ENCODE measurements around the gene CFAP97D1.
A peak's percentile ranks its signal among the peaks of the same experiment; 100 is the strongest.

CFAP97D1 gene

DNA sequence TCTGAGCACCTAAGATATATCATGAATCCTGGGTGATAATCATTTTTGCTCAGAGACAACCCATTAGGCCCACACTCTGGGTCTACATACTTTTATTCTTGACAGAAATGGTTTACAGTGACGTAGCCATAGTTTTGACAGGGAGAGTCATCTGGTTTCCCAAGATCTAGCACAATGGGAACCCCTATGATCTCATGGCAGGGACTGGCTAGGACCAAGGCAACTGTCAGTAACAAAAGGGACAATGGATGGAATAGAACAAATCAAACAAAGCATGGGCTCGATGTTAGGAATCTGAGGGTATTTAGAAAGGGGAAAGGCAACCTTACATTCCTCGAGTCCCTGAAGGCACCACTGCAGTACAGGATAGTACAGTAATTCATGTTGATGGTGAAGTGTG, 20.5 kb downstream of the CFAP97D1 start:
- no peak for DNase-seq

DNA sequence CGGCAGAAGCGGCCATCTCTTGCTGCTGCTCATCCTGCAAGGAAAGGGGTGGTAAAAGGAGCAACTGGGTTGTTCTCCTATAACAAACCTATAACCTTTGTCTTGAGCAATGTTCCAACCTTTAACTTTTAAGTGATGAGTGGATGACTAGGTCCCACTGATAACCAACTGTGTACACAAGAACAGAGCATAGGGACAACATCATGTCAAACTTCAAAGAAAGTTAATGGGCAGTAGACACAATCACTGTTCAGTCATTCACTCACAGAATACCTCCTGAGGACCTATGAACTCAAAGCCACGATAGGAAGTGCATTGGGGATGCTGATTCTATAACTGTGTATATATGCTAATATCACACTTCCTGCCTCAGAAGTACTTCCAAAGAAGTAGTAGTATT, 21.6 kb downstream of the CFAP97D1 start:
- no peak for DNase-seq

DNA sequence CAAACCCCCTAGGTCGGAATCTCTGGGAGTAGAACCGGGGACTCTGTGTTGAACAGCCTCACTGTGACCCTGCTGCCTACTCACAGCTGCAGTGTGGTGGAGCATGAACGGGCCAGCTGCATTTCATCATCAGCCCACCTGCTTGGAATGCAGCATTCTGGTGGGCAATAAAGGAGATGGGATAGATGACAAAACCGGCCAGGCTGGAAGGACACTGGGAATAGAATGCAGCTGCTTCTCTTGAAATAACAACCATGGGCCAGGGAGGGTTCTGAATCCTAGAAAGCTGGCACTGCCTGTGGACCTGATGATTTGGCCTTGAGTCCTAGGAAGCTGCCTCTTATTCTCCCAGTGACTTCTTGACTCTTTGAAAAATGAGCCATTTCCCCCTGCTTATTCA, 23.5 kb downstream of the CFAP97D1 start:
- no peak for DNase-seq

DNA sequence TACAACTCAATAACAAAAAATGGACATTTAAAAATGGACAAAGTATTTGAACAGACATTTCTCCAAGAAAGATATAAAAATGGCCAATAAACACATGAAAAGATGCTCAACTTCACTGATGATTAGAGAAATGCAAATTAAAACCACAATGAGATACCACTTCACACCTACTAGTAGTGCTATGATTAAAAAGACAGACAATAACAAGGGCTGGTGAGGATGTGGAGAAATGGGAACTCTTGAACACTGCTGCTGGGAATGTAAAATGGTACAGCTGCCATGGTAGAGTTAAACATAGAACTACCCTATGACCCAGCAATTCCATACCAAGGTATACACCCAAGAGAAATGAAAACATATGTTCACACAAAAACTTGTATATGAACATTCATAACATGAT, 24.9 kb downstream of the CFAP97D1 start:
- no peak for DNase-seq

DNA sequence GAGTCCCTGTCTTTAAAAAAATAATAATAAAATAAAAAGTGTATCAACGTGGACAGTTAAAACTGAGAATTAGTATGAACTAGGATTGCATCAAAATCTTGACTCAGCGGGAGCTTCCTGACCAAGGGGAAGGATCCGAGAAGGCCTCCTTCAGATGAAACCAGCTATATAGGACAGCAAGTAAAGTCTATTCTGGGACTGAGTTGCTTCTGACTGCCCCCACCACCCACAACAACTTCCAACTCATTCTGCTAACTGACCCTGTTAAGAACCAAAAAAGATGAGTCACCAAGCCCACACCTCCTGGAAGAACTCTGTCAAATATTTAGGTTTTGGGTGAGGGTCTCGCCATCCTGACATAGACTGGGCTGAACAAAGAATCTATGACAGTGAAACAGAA, 27.8 kb downstream of the CFAP97D1 start:
- DNase-seq, result no peak

DNA sequence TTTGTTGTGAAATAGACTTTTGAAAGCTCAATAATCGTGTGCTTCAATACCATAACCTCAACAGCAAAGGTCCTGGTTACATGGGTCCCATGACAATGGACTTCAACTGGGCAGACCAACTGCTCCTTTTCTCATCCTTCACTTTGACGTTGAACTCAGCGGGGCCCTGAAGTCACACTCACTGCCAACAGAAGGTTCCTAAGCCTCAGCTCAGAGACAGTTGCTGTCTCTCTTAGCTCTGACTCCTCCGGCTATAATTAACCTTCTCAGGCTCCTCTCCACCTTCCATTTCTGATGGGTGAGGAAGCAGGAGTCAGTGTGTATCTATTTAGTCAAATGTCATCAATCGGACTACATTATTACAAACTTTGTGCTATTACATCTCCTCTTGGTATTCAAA, 28.9 kb downstream of the CFAP97D1 start:
- DNase-seq, result no peak

DNA sequence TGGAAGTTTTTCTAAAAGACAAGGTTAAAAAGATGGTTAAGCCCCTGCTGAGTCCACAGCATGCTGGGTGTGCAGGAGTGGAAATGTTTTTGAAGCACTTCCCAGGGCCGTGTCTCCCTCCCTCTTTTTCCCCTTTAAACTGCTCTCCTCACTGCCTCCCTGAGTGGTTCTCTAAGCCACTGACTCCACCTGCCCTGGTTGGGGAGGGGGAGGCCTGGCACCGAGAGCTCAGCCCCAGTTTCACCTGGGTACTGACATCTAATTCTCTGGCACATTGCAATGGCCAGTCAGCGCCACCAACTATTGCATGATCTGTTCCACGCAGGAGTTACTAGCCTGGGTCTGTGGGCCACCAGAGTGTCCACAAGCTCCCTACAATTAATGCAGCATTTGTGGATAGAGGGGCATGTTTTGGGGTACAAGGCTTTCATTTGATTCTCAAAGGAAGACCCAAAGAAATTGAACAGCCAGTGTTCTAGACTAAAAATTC, 30.0 kb downstream of the CFAP97D1 start:
- no peak for DNase-seq

DNA sequence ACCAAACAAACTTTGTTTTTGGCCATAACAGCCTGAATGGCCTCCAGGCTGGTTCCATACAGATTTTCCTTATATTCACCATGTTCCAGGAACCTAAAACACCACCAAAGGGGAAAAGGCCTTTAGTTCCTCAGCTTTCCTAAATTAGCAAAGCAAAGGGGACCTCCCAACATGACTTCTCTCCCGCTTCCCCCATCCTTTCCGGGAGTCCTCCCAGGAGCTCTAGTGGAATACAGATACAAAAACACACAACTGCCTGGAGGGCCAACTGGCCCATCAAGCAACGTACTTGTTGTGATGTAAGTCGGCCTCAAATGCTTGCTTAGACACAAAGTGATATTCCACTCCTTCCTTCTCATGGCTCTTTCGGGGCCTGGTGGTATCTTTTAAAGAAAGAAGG, 30.6 kb downstream of the CFAP97D1 start:
- DNase-seq, result no peak

DNA sequence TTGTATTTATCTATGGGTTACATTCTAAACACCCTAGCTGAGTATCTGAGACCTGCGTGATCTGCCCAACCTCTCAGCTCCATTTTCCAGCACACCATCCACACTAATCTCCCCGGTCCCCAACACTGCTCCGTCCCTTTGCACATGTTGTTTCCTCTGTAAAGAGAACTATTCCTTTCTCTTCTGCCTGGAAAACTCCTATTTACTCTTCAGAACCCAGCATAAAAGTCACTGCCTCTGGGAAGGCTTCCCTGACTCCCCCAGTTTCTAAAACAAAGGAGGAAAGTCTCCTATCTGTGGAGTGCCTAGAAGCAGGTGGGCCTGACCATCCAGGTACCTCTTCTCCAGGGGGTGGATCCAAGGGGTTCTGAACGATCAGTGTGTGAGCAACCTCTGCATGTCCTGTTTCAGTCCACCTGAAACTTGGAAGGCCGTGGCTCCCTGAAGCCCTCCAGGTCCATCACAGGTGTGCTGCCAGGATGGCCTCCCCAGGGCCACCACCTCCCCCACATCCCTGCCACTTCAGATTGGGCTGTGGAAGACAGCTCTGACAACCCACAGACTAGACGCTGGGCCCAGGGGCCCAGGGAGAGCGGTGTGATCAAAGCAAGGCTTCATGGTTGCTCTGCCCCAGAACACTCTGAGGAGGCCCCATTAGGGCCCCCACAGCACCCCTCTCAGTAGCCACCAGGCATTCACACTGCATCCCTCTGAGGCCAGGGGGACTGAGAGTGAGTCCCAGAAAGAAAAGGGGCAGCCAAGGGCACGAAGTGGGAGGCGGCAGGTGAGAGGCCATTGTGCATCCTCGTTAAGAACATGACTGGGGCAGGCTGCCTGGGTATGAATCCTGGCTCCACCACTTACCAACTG, 32.4 kb downstream of the CFAP97D1 start:
- no peak for DNase-seq

DNA sequence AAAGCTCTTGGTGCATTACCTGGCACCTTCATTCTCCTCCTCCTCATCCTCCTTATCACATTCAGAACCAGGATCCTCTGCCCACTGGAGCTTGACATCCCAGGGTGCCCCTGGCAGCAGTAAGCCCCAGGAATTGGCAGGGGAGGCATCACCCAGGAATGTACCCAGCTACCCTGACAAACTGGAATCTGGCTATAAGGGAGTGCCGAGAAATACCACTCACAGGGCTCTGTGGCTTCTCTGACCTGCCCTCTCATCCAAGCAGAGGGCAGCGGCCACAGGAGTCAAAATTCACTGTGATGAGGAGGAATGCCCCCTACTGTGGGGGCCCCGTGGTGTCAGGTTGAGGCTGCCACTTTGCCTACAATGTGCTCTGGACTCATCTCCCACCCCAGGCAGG, 33.2 kb downstream of the CFAP97D1 start:
- DNase-seq, result no peak

DNA sequence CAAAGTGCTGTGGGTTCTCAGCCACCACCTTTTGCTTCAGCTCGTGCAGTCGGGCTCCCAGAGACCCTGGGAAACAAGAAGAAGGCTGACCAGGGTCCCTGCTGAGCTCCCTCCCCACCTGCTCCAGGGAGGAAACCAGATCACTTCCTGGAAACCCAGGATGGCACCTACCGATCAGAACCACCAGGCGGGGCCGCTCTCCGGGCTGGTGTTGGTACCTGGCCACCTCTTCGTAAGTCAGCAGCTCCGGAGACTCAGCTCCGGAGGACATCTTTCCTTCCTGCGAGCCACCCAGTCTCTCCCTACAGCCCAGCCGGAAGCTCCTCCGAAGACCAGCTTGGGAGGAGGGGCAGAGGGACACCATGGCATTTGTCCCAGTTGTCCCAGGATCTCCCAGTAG, 33.8 kb downstream of the CFAP97D1 start:
- DNase-seq, result no peak

DNA sequence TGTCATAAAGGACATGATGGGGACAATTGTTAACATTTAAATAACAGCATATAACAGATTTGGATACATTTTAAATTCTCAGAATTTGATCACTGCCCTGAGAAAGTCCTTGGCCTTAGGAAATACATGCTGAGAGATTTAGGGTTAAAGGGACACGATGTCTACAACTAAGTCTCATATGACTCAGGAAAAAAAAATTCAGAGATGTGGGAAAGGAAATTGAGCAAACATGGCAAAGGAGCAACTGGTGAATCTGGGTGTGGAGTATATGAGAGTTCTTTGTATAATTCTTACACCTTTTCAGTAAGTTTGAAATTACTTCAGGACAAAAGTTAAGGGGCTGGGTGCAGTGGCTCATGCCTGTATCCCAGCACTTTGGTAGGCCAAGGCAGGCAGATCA, 34.5 kb downstream of the CFAP97D1 start:
- no peak for DNase-seq

DNA sequence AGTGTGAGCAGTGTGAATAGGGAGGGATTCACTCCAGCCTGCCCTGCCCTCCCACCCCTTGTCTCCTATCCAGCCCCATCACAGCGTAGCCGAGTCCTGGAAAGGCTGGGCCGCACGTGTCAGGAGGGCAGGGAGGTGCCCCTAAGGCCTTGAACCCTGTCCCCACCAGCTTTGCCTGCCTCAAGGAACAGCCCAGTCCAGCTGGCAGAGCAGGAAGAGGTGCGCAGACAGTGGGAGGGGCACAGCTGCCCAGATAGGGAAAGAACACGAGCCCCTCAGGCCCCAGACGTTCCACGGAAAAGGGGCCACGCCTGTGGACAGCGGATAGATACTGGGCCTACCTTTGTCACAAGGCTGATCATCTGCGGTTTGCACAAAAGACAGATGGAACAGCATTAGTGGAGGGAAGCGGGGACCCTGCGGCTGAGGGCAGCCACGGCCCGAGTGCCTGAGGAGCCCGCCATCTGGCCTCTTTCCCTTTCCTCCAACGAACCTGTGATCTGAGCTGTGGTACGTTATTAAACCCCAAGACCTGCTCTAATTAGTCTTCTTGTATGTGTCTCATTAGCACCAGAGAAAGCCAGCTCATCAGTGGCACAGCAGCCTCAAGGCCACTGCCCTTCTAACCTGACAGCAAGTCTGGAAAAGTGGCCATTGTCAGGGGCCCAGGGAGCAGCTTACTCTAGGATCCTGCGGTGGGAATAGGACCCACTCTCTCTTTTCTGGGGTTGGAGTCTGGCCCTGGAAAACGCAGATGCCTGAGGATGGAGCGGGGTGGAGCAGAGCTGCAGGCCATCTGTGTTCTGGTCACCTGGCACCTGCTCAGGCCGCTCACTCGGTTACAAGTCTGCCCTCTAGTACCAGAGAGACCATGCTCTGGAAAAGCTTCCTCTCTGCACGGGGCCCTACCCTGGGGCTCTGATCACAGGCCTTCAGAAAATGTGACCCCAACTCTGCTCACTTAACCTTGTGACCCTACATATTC, 36.4 kb downstream of the CFAP97D1 start:
- DNase-seq, result peak; percentile 79

DNA sequence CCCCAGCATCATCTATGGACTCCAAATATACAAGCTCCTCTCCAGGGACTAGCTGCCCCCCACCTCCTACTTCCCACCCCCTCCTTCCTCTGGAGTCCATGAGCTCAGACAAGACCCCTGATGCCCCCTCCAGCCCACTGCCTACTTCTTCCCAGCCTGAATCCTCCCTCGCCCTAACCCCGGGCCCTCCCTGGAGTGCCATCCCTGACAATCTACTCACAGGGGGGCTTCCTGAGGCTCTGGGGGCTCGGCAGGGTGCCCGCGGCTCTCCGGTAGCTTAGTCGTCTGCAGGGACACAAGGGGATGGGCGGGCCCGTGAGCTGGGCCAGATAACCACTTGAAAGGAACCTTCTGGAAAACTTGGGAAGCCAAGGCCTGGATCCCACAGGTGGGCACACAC, 37.6 kb downstream of the CFAP97D1 start:
- DNase-seq, result no peak

DNA sequence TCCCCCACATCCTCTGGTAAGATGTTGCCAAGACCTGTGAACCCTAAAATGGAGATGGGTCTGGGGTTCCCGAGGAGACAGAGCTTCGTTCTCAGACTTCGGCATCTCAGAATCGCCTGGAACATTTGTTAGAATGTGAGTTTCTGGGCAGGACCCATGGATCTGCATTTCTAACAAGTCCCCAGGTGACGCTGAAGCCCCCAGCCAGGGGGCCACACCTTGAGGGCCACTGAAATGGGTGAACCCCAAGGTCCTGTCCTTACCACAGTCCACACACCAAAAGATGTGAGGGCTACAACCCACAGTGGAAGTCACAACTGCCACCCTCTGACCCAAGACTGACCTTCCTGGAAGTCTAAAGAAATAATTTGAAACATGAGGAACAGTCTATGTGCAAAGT, 38.7 kb downstream of the CFAP97D1 start:
- no peak for DNase-seq

DNA sequence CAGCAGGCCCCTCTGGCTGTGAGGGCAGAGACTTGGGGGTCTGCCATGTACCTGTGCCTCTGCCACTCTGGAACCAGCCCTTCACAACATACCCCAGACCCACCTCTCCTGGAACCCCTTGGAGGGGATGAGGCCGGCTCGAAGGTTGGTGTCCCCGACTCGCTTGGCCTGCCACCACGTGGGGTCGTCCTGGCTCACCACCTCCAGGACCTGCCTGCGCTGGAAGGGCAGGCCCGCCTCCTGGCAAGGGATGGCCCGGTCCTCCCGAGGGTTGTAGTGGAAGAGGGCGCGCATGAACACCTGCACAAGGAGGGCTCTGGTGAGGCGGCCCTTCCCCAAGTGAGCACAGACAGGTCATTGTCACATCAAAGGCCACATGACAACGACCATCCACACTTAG, 40.5 kb downstream of the CFAP97D1 start:
- no peak for DNase-seq

DNA sequence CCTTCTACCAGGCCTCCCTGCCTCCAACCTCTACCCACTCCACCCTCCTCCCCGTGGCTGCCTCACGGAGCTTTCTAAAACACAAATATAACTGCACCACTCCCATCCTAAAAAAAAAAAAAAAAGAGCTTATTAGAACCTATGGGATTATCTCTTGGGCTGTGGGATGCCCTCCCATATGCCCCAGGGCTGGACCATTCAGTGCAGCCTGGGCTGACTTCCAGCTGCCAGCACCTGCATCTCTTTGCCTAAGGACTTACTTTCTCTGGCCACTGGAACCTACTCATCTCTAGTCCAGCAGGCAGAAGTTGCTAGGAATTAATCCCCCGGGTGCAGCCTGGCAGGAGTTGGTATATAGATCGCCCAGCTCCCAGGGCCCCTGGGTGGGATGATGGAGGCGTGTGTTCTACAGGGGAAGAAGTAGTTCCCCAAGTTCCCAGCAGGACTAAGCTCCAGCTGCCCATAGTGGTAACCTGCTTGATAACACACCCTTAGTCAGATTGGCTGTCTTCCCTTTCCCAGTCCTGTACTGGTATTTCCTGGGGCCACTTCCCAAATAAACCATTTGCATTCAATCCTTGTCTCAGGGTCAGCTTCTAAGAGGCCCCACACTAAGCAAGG, 42.4 kb downstream of the CFAP97D1 start:
- DNase-seq, result no peak

DNA sequence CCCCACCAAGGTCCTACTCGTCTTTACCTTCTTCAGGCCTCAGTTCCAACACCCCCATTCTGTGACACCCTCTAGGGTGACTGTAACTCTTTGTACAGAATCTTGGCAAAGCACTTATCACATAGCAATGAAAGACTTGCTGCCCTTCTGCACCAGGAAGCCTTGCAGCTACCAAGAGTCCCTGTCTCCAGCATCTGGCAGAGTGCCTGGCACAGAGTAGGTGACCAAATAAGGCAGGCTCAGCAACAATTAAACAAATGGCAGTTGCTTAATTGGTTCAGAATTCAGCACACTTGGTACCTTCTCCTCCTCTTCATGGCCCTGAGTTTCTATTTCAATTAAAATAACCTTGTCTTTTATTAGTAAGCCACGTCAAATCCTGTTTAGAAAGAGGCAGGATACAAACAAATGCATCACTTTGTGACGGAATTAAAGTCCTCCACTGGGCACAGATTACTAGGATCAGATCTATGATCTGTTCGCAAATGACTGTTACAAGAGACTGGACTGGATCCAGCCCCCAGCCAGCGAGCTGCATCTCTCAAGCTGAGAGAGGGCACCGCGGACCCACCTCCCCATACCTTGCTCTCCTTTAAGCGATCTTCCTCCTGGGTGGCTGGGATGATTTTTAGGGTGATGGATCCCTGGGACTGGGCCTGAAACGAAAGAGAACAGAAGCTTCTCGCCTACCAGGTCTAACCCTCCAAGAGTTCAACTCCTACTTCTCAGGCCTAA, 43.3 kb downstream of the CFAP97D1 start:
- no peak for DNase-seq

DNA sequence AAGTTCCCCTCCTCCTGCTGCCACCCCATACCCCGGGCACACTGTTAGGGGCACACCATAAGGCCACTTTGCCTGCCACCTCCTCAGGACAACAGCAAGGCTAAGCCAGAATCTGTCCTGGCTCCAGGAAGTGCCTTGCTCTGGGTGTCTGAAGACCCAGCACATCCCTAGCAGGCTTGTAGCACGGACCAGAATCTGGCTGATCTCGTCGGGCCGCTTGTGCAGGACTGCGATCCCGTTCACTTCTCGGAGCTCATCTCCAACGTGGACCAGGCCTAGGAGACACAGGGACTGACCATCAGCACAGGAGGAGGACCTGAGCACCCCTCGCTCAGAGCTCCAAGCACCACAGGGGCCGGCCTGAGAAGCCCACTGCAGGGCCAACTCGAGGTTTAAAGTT, 45.3 kb downstream of the CFAP97D1 start:
- DNase-seq, result no peak

DNA sequence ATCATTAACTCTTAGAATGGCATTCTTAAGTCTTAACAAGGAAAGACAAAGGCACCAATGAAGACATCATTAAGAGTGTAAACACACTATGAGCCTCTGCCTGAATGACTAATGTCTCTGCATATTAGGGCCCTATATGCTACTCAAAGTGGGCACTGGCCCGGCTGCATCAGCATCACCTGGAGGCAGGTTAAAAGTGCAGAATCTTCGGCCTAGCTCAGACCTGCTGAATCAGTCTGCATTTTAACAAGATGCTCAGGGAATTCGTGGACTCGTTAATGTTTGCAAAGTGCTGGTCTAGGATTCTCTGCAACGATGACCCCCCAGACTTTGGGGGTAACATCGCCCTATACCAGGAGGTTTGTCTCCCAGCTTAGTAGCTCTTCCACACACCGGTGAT, 46.0 kb downstream of the CFAP97D1 start:
- DNase-seq, result no peak

DNA sequence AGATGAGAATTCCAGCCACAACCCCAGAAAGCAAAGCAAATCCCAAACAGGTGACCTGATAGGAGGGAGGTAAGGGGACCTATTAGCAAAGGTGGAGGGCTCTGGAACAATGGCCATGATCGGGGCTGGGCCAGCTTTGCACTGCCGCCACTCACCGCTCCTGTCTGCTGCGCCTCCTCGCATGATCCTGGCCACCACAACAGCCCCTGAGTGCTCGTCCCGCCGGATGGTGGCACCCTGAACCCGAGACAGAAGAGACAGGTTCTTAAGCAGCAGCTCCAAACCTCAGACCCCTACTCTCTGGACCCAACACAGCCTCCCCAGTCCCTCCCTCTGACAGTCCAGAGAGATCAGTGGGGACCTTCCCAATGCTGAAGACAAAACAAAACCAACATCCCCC, 47.4 kb downstream of the CFAP97D1 start:
- no peak for DNase-seq

DNA sequence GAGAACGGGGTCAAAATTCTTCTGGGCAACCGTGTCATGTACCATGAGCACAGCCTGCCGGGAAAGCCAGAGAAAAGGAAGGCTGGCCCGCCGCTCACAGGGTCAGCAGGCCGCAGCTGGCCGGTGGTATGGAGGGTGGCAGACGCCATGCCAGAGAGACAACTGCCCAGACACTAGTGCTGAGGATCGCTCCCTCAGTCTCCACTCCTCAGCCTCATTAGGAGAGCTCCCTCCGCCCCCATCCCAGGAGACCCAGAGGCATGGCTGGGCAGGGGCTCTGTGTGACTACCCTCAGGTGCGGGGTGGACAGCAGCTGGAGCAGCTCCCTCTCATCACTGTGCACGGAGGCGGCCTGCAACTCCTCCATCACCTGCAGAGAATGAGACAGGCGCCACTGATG, 49.5 kb downstream of the CFAP97D1 start:
- no peak for DNase-seq

Measured in NCI-H524 treated with DMSO at 0.1 percent for 48 hours (cell line).